ENCODE data around the gene ANKH.

The ANKH gene

DNA sequence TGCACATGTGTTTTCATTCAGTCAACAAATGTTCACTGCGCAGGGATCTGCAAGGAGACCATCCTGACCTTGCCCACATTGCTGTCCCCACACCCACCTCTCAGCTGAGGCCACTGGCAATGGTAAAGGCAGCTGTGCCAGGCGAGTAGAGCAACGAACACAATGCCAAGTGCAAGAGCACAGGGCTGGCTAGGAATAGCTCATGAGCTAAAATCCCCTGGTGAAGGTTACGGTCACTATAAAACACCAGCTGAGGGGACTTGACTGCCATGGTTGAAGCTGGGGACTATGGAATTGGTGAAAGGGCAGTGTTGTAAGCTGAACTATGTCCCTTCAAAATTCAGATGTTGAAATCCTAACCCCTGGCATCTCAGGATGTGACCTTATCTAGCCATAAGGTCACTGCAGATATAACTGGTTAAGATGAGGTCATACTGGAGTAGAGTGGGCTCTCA, 111.0 kb downstream of the ANKH start:
- DNase-seq (ENCODE audit: low spot score), result no peak

DNA sequence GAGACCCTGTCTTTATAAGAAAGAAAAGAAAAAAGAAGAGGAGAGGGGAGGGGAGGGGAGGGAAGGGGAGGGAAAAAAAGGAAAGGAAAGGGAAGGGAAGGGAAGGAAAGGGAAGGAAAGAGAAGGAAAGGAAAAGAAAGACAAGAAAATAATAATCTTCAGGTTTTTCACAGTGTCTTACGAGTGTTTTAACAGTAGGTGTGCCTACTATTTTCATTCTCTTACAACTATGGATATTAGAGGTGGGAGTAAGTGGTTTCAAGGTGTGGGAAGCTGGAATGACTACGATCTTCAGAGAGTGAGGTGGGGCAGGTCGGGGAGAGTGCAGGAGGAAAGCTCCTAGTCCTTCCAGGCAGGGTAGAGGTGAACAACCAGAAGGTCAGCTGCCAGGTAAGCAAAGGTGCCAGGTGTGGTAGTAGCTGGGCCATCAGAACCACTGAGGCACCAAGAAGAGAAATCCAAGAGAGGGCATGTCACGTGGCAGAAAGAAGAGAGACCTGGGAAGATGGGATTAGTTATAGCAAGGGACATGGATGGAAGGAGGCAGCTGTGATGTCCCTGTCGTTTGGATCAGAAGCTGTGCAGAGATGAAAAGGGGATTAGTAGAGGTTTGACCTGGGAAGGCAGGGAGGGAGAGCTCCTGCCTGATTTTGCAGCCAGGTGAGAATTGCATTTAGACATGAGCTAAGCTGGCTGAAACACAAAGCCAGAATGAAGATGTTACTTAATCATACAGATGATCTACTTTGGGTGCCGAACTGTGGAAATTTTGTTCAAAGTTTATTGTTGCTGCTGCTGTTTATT, 111.6 kb downstream of the ANKH start:
- DNase-seq (ENCODE audit: low spot score), result no peak

DNA sequence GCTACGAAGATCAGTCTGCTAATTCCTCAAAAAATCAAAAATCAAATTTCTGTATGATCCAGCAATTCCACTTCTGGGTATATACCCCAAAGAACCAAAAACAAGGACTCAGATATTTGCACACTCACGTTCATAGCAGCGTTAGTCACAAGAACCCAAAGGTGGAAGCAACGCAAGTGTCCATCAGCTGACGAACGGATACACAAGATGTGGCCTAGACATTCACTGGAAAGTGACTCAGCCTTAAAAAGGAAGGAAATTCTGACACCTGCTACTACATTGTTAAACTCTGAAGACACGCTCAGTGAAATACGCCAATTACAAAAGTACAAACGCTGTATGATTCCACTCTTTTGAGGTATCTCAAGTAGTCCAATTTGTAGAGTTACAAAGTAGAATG, 113.7 kb downstream of the ANKH start:
- DNase-seq (ENCODE audit: low spot score), result no peak

DNA sequence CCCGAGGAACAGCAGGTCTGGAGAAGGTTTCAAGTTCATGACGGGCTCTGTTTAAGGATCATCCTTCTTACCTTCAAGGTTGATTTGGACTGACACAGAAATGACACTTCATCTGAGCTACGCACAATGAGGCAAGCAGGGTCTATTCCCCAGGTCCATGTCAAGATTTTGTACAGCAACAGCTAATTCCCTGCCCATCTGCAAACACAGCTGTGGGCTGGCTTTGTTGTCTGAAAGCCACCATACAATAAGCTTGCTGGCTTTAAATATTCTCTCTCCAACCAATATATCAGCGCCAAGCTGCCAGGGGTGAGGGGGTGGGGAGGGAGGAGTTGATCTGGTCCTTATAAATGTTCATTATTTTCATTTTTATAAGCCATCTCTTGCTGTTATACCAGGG, 115.1 kb downstream of the ANKH start:
- DNase-seq (ENCODE audit: low spot score), result no peak

DNA sequence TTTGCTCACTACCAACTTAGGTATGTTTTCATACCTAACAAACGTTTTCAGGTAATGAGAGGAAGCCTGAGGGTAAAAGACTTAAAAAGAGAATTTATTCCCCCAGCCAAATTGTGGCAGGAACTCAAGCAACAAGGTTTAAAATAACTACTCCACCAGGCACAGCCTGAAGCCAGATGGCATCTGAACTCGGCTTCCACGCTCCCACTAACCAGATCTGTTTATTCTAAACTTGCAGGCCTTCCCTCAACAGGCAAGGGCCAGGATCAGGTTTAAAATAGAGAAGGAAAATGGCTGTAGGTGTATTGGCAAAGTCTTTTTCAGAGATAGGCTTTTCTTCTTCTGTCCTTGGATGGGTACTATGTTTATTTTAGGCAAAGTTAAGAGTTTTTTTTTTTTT, 117.6 kb downstream of the ANKH start:
- no peak for DNase-seq (ENCODE audit: low spot score)

DNA sequence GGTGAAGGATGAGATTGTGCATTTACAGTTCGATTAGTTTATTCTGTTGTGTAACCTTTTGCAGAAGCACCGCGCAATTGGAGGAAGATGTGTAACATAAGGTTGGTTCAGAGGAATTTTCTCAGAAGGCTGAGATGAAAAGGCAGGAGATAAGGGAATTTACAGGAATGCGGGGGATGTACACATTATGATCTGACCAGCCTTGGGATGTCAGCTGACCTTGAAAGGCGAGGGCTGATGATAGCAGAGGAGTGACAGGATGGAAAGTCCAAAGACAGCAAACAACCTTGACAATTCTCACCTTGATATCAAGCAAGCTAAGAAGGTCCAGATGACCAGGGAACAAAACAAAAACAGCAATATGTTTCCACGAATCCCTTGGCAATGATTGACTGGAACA, 118.3 kb downstream of the ANKH start:
- no peak for DNase-seq (ENCODE audit: low spot score)

DNA sequence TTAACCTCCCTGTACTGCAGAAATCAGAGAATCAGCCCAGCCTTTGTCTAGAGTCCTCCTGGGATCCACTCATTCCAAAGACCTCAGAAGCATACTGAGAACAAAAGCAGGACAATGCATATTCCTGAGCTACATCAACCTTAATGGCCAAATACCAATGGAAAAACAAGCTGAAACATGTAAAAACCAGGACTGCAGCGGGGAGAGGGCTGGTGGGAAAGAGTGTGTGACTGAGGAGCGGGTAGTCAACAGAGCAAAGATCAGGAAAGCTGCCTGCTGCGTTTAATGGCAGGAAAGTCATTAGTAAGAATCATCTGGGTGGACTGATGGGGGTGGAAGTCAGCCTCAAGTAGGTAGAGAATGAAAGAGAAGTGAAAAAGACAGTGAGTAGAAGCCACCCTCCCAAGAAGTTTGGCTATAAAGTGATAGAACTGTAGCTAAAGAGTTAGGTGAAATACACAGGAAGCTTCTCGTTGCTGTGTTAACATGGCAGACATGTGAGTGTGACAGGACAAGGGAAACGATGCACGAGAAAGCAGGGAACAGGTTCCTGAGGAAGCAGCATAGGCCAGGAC, 119.0 kb downstream of the ANKH start:
- DNase-seq (ENCODE audit: low spot score), result no peak

DNA sequence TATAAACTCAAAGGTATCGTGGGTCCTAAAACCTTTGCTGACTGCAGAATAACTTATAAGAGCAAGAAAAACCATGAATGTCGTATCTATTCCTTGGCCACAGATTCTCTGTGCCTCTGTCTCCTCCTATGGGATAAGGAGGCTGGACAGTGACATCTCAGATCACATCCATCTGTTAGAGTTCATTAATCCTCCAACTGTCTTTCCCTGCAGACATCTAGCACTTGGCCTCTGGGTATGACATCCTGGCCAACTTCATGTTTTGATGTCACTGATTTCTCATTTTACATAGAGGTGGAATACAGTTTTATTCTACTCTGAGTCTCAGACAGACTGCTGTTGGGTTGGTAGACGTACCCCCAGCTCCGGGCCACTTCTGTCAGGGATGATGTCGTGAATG, 120.9 kb downstream of the ANKH start:
- no peak for DNase-seq (ENCODE audit: low spot score)

DNA sequence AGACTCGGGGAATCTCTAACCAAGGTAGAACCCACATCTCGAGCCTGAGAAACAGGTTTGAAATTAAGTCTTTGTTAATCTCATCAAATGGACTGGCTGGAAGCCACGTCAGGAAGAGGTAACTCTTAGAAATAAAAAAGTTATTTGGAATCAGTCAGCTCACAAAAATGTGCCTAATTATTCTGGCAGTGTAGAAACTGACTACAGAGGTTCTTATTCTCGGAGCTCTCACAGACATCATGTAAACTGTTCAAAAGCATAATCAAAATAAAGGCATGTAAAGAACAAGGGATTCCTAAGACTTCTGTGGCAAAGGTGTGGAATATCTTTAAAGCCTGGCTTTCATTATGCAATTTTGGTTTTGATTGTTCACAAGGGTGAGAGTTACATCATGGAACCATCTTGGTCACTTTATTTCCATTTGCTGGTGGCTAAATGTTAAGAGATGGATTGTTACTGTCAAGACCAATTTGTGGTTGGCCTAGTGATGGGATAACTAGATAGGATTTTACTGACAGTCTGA, 121.9 kb downstream of the ANKH start:
- DNase-seq (ENCODE audit: low spot score), result no peak

DNA sequence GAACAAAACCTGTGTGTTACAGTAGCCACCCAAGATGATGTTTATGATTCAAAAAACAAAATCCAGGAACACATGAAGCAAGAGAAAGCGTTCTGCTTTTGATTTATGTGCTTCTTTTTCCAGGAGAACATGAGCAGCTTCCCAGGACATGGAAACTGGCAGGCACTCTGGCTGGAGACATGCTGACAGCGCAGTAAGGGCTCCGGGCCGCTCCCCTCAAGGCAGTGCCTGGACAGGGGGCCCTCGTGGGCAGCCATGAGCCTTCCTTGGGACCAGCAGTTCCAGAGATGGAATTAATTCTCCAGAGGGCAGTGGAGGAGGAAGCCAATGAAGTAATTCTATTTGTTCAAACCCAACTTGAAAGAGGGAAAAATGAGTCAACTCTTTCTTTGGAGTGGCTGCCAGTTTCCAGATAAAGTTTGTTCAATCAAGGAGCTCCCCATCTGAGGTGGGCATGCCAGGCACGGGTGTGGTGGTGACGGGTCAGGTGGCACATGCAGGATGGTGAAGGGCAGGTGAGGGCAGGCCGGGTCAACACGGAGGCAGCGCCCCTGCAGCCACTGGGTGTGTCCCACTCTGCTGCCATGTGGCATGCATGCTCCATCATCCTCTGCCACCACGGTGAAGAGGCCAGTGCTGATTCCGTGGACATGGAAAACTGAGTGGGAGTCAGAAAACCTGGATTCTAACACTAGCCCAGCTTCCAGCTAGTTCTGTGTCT, 123.2 kb downstream of the ANKH start:
- DNase-seq (ENCODE audit: low spot score), result no peak

DNA sequence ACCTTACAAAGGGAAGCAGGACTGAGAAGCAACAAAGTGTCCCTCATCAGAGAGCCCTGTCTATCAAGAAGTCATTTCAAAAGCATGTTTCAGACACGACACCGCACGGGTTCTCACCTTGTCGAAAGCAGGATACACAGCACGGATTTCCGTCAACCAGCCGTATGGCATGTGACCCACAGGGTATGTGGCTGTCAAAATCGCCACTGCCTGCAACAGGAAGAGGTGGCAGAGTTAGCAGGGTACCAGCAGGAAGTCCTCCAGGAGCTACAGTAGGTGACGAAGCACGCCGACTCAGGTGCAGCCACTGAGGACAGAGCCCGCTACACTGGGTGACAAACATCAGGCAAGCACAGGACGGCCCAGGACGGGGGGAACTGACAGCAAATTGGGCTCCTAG, 125.8 kb downstream of the ANKH start:
- no peak for DNase-seq (ENCODE audit: low spot score)

DNA sequence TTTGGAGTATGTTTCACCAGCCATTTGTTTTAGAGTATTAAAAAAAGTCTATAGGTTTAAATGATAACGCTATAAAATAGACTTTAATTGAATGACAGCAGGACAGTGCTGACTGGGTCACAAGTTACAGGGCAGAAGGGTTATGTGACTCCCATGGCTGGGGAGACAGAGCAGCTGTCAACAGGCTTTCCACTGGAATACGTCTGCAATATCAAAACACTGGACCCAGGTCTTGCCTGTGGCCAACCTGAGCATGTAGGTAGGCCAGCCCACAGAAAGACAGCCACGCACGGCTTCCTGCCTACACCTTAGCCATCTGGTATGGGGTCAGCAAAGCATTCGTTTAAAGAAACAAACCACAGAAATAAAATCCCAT, 126.4 kb downstream of the ANKH start:
- DNase-seq (ENCODE audit: low spot score), result no peak

DNA sequence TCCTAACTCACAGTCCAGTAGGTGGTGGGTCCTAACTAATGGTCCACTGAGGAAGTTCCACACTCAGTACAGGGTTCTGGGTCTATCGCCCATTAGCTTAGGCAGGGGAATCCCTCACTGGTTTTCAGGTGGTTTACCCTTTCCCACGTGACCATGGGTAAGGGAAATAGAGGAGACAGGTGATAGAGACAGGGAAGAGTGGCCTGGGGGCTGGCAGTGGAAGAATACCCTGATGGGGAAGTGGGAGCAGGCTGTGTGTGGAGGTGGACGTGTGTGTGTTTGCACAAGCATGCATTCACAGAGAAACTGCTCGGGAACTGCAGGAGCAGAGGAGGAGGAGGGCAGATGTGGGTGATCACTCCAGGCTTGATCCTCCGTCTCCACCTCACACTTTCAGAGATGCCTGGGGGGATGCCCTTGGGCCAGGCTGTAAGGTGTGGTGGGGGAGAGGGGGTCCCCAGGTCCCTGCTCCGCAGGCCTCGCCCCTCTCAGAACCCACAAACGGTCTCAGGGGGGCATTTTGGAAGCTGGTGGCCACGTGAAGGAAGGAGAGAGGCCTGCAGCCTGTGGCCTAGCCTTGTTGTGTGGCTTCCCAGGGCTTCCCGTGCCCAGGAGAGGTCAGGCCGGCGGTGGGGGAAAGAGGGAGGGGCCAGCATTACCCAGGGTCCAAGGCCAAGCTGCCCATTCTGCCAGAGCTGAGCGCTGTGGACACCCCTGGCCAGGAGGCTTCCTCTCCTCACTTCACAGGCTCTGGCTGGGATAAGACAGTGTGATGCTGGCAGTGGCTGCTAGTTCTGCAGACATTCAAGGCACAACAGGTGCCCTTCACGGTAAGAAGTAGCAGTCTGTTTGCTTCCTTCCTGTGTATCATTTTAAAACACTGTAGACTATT, 127.0 kb downstream of the ANKH start:
- DNase-seq (ENCODE audit: low spot score), result no peak

DNA sequence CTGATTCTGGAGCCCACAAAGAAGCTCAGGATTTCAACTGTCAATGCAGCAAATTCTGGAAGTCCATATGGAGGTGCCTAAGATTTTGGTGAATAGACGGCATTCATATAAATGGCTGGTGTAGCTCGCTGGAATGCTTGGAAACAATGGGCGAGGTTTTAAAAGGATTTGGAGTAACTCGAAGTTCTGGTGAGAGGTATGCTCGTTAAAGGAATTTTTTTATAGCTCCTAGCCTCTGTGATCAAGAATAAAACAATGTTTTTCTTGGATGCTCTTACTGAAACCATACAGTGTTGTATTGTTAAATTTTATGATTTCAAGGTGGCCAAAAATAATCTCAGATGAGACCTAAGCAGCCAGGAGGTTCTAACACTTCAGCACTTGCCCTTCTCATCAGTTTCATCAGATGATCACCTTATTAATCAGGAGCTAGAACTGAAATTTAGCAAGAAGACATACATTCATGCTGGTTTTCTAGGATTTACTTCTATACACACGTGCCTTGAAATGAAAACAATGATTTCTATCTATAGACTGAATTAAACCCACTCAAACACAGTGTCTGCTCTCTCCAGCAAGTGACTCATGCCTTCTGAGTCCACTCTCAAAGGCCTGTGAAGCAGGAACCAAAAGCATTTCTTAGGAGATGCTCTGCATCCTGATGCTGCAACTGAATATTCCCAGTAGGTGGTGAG, 127.8 kb downstream of the ANKH start:
- DNase-seq (ENCODE audit: low spot score), result peak; percentile 68

DNA sequence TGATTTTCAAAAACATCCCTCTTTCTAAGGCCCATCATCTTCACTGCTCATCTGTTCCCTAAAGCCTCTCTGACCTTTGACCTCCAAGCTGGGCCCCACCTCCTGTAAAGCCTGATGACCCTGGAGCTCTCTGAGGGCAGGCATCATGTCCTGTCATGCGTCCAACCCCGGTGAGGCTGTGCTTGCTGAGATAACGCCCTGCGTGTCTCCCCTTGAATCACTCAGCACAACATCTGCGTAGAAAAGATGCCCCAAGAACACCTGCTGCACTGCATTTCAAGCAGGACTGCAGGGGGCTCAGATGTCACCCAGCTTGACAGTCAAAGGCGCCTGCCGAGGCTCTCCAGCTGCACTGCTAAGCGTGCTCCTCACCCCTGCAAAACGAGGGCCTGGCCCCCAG, 129.1 kb downstream of the ANKH start:
- no peak for DNase-seq (ENCODE audit: low spot score)

DNA sequence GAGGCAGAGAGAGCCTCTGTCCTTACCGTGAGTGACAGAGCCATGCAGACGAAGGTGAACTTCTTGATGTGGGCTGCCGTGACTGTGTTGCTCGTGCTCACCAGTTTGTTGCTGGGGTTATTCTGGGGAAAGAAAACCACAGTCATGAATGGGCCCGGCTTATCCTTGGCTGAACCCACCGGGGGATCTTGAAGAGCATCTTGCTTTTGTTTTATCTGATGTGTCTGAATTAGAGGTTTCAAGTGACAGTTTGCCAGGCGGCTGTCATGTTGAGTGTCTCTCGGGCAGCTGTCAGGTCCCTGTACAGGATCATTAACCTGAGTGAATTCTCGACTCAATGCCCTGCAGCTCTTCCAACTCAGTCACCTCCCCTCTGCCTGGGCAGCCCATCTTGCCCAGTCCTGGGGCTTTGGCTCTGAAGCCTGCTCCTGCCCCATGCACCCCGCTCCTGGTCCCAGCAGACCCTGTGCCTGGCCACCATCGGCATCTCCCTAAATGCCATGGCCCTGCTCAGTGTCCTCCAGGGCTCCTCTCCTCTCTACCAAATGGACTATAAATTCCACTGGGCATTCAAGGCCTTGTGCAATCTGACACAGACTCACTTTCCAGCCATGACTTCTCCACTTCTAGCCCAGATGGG, 129.7 kb downstream of the ANKH start:
- DNase-seq (ENCODE audit: low spot score), result no peak

DNA sequence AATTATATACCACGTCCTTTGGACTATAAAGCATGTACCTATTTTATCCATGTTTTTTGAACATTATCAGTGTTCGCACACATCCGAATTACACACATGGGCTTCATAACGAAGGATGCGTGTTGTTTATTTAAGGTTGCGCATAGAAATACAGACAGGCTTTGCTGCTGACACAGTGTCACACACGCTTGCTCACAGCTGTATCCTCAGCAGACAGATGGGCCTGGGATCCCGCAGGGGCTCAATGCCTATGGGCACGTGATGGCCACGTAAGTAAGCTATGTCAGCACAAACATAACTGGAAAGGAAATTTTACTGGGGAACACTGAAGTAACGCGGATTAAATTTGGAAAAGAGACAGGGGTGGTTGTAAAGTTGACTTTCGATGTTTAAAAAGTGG, 130.4 kb downstream of the ANKH start:
- no peak for DNase-seq (ENCODE audit: low spot score)

DNA sequence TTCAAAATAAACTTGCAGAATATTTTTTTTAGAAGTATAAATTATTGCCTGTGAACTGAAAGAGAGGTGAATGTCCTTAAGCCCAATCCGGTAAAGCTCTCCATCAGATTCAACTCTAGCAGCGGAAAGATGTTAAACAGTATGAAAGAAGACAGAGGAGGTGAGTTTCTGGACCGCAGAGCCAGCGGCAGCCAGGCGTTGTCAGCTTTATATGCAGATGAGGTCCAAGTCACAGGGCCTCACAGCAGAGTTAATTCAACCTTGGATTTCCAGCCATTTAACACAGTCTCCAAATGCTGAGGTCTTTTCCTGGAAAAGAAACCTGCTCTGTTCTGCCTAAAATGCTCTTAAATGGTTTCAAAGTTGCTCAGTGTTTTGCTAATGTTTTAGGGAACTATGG, 131.6 kb downstream of the ANKH start:
- DNase-seq (ENCODE audit: low spot score), result no peak

DNA sequence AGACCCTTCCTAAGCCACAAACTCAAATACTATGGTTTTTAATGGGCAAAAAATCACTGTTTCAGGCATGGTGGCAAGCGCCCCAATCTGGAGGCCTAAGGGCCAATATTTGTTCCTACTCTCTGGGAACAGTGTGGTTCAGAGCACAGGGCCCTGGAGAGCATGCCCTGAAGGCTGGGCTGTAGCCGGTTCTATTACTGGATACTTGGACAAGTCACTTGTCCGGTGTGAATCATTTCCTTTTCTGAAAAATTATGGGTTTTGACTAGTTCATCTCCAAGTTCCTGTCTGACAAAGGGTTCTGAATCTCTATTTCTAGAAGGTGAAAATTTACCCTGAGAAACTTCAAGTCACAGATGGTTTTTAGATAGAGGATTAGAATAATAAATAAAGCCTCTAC, 132.0 kb downstream of the ANKH start:
- DNase-seq (ENCODE audit: low spot score), result peak; percentile 83

DNA sequence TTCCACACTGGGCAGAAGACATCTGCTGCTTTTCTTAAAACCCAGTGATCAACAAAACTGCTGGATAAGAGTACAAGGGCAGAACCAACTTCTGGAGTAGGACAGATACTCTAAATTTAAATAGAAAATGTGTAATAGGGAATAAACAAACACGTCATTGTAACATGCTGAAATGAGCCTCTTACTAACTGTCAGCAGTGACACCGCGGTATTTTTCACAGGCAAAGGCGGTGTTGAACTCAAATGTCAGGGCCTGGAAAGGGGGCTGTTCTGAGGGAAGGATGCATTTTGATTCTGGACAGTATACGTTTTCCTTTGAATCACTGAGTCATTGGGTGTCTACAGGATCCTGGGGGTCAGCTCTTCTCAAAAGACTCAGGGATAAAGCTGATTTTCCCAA, 133.5 kb downstream of the ANKH start:
- DNase-seq (ENCODE audit: low spot score), result no peak

DNA sequence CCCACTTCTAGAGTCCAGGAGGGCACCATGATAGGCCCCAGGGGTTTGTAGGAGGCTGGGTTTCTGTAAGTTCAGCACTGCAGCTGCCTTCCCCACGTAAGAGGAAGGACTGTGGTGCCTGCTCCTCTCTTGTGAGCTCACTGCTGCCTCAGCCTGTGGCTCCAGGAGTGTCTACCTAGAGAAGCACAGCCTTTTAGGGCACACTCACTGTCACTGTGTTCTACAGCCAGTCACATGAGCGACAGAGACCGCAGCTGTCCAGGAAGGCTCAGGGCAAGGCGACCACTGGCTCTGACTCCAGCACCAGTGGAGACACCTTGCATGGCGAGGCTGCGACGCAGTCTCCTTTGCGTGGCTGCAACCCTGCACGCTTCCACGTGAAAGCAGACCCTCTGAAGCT, 134.3 kb downstream of the ANKH start:
- DNase-seq (ENCODE audit: low spot score), result no peak
